Kidney (tissue), 14 donors: ENCODE data around the gene ATP6V1B1. TPM values are rescaled to one million over a fixed set of nuclear protein-coding genes. Genes with fewer than 3 reads are reported as not detected.

Source experiments
- DNase-seq, 5 donors: peaks; one replicate each; pipeline ENCODE4 v3.0.0-alpha.2; 2013 to 2020
- FAIRE-seq: peaks from 2 replicates; lab custom pipeline; 2012; peaks lifted over from hg19 to GRCh38; lab: Jason Lieb, UNC
- H3K27ac ChIP-seq, 2 donors: one replicate each; pipeline ENCODE4 v1.7.0; 2013; ENCODE audit warnings: low read depth in 2 of 2, low read length in 2 of 2, inconsistent platforms in 1 of 2
- H3K27me3 ChIP-seq: one replicate; pipeline ENCODE4 v1.7.1; 2013; ENCODE audit warnings: low read length, inconsistent platforms; ENCODE audit not compliant: control insufficient read depth, insufficient read depth
- H3K36me3 ChIP-seq, 3 donors: one replicate each; pipeline versions ENCODE4 v1.7.0 to v1.7.1; 2013; ENCODE audit warnings: low read length in 3 of 3, control low read depth in 1 of 3, inconsistent platforms in 1 of 3; ENCODE audit not compliant: insufficient read depth in 3 of 3, control insufficient read depth in 2 of 3
- H3K4me1 ChIP-seq, 3 donors: one replicate each; pipeline versions ENCODE4 v1.7.0 to v1.7.1; 2013; ENCODE audit warnings: low read length in 3 of 3, inconsistent platforms in 1 of 3, low read depth in 1 of 3; ENCODE audit not compliant: control insufficient read depth in 2 of 3, insufficient read depth in 2 of 3
- H3K4me3 ChIP-seq, 3 donors: one replicate each; pipeline versions ENCODE4 v1.7.0 to v1.8.1; 2013; ENCODE audit warnings: low read length in 3 of 3, control low read depth in 1 of 3, inconsistent platforms in 1 of 3
- H3K9ac ChIP-seq, 3 donors: one replicate each; pipeline versions ENCODE4 v1.7.0 to v1.7.1; 2013; ENCODE audit warnings: low read length in 3 of 3, control low read depth in 1 of 3, inconsistent platforms in 1 of 3
- H3K9me3 ChIP-seq, 3 donors: one replicate each; pipeline versions ENCODE4 v1.7.0 to v1.7.1; 2013; ENCODE audit warnings: low read length in 3 of 3, control low read depth in 1 of 3, inconsistent platforms in 1 of 3; ENCODE audit not compliant: control insufficient read depth in 2 of 3, insufficient read depth in 1 of 3
- intact Hi-C: fragments of 100-400 bp; cut with DNase I; formaldehyde crosslinking; loops from one replicate; pipeline ENCODE4 v1.11.1; 2022
- polyA plus RNA-seq: library from polyadenylated mRNA; stranded (reverse); fragments of 350-450 nt; fragmentation: Illumina TruSeq; extraction: RNeasy Lipid Tissue Mini Kit (QIAGEN cat#74804); gene quantifications from one replicate; pipeline ENCODE4 v1.2.3, GENCODE V29; 2014; ENCODE audit warnings: low read depth, low replicate concordance; ENCODE audit not compliant: insufficient read depth
- total RNA-seq: library from RNA; stranded (reverse); fragmentation: NEBNext Ultra II Directional; extraction: Animal tissue kit (Norgen Biotek cat#: 25700); gene quantifications from one replicate; pipeline ENCODE4 v1.2.1, GENCODE V29; 2021
- TF ChIP-seq, protein P1 (sequence below): IDR thresholded peaks from 3 replicates; pipeline ENCODE4 v1.5.1; 2012; ENCODE audit warnings: mild to moderate bottlenecking, moderate library complexity, borderline replicate concordance; ENCODE audit not compliant: insufficient read depth; ENCODE audit errors: extremely low read depth
- donor health status: control.
- donor health status: control.
- donor health status: control.
- donor health status: control.
- donor health status: control.
- donor health status: DM: yes; HTN: yes; CAD: no.
- donor health status: Normal renal cell carcinoma (clear cell type).

The ATP6V1B1 gene
- total and polyA plus RNA-seq, 2 donors from 2014 or later = 37.9 to 400 TPM

DNA sequence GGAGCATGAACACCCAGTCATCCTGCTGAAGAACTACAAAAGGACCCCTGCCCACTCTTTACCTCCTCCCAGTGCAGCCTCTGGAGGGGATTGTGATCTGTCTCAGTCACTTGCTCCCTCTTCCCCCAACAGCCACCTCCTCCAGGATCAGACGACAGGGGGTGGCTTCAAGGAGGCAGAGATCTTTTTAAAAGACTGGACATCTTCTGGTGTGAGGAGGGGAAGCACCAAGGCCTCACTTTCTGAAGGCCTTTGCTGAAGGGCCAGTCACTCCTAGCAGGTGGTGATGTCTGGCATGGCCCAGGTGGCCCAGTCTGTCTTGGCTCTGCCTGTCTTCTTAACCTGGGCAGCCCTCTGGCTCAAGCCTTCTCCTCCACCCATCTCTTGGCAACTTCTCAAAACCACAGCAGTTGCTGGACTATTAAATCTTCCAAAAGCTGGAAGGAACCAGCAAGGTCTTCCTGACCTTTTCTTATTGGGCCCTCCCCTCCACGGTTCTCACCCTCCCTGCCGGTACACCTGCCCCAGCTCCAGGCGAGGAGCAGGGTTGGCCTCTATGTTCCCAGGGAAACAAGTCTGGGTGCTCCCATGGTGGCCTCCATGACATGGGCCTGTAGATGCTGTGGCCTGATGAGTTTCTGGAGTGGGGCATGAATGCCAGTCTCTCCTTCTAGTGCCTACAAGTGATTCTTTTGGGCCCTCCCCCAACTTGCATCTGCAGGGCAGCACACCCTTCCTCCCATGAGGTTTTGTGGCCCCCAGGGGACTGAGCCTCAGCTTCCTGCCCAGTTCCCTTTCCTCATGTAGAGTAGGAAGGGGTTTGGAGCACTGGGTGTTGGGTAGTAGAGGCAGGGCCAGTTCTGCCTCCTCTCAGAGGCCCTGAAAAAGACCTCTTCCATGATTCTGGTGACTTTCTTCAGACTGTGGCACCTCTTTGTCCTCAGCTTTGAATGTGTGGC, 5.0 kb upstream of the ATP6V1B1 start:
- DNase-seq (no peak), FAIRE-seq (no peak)
- TF ChIP-seq, protein P1, sequence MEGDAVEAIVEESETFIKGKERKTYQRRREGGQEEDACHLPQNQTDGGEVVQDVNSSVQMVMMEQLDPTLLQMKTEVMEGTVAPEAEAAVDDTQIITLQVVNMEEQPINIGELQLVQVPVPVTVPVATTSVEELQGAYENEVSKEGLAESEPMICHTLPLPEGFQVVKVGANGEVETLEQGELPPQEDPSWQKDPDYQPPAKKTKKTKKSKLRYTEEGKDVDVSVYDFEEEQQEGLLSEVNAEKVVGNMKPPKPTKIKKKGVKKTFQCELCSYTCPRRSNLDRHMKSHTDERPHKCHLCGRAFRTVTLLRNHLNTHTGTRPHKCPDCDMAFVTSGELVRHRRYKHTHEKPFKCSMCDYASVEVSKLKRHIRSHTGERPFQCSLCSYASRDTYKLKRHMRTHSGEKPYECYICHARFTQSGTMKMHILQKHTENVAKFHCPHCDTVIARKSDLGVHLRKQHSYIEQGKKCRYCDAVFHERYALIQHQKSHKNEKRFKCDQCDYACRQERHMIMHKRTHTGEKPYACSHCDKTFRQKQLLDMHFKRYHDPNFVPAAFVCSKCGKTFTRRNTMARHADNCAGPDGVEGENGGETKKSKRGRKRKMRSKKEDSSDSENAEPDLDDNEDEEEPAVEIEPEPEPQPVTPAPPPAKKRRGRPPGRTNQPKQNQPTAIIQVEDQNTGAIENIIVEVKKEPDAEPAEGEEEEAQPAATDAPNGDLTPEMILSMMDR = no peak
- Histone ChIP-seq H3K27me3 (peaks cover 2% of the 10 kb centered on the region), H3K27ac (no peak overlapping the region), H3K9ac (no peak overlapping the region), H3K9me3 (no peaks in the 10 kb centered on the region), H3K4me3 (no peak overlapping the region), H3K4me1 (peaks cover 0 to 4% (median 0%) of the 10 kb centered on the region in 3 donors), H3K36me3 (no peaks in the 10 kb centered on the region)
- intact Hi-C loops = no loop called here

DNA sequence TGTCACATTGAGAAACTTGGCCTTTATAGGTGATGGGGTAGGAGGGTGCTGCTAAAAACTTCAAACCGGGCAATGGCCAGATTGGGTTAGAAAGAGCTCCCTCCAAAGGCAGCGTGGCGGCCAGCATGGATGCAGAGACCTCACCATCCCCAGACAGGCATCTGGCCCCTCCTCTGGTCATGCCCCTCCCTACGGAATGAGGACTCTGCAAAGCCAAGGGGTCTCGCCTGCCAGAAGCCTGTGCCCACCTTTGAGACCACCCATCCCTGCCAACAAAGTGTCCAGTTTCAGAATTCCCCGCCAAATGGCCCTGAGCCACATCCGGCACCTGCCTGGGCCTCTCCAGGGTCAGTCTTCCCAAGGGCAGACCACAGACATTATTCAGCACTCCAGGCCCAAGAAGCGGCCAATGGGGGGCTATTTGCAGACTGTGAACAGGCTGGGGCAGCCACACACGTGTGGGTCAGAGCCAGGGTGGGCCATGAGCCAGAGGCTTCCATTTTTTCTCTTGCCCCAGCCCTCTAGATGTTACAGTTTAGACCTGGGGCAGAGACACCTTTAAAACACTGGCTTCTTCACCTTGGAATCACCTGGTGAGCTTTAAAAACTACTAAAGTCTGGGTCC, 4.2 kb upstream of the ATP6V1B1 start:
- H3K4me1 ChIP-seq = peaks cover 0 to 4% (median 0%) of the 10 kb centered on the region in 3 donors
- no peaks in the 10 kb centered on the region for H3K9me3 ChIP-seq
- no peak overlapping the region for H3K9ac ChIP-seq
- H3K36me3 ChIP-seq = no peaks in the 10 kb centered on the region
- intact Hi-C loops = no loop called here
- H3K4me3 ChIP-seq = no peak overlapping the region
- peaks cover 2% of the 10 kb centered on the region for H3K27me3 ChIP-seq
- no peak for FAIRE-seq
- H3K27ac ChIP-seq = no peak overlapping the region
- TF ChIP-seq, protein P1 = no peak
- no peak for DNase-seq

DNA sequence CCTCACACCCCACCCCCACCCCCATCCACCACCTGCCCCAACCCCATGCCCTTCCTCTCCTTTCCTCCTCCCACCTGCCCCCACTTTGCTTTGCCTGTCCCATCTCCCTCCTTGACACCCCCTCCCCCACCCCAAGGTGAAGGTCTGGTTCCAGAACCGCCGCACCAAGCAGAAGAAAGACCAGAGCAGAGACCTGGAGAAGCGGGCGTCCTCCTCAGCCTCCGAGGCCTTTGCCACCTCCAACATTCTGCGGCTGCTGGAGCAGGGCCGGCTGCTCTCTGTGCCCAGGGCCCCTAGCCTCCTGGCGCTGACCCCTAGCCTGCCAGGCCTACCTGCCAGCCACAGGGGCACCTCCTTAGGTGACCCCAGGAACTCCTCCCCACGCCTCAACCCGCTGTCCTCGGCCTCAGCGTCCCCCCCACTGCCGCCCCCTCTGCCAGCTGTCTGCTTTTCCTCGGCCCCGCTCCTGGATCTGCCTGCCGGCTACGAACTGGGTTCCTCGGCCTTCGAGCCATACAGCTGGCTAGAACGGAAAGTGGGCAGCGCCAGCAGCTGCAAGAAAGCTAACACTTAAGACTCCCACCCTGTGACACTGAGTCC, 3.0 kb upstream of the ATP6V1B1 start:
- intact Hi-C loops = no loop called here
- Histone ChIP-seq H3K9ac (no peak overlapping the region), H3K9me3 (no peaks in the 10 kb centered on the region), H3K27ac (no peak overlapping the region), H3K27me3 (peaks cover 2% of the 10 kb centered on the region), H3K4me1 (peaks cover 0 to 4% (median 0%) of the 10 kb centered on the region in 3 donors), H3K36me3 (no peaks in the 10 kb centered on the region), H3K4me3 (no peak overlapping the region)
- FAIRE-seq = no peak
- no peak for DNase-seq
- TF ChIP-seq, protein P1 = no peak
